GM12891 (cell line): ENCODE data around the gene TNFRSF25.

Source experiments
- DNase-seq: peaks from one replicate; pipeline ENCODE4 v3.0.0; 2011; ENCODE audit warnings: low spot score; ENCODE audit not compliant: insufficient read length
- FAIRE-seq: peaks from 2 replicates; lab custom pipeline; 2011; peaks lifted over from hg19 to GRCh38; lab: Jason Lieb, UNC
- PAX5 ChIP-seq: IDR thresholded peaks from 2 replicates; pipeline ENCODE4 v1.6.1; 2011; ENCODE audit warnings: low read length, moderate library complexity, mild to moderate bottlenecking; ENCODE audit not compliant: insufficient read depth, severe bottlenecking
- POLR2A ChIP-seq: IDR thresholded peaks from 2 replicates; pipeline ENCODE4 v1.6.1; 2011; ENCODE audit warnings: low read depth, low read length, control low read depth
- POLR2AphosphoS5 ChIP-seq: IDR thresholded peaks from 2 replicates; pipeline ENCODE4 v1.6.1; 2011; ENCODE audit warnings: low read depth, low read length, control low read depth
- POU2F2 ChIP-seq: IDR thresholded peaks from 2 replicates; pipeline ENCODE4 v1.6.1; 2011; ENCODE audit warnings: low read depth, mild to moderate bottlenecking, control low read depth, low read length, moderate library complexity
- SPI1 ChIP-seq: IDR thresholded peaks from 2 replicates; pipeline ENCODE4 v1.6.1; 2011; ENCODE audit warnings: low read depth, low read length, control low read depth
- TAF1 ChIP-seq: IDR thresholded peaks from 2 replicates; pipeline ENCODE4 v1.6.1; 2011; ENCODE audit warnings: low read depth, low read length, control low read depth

Gene TNFRSF25

DNA sequence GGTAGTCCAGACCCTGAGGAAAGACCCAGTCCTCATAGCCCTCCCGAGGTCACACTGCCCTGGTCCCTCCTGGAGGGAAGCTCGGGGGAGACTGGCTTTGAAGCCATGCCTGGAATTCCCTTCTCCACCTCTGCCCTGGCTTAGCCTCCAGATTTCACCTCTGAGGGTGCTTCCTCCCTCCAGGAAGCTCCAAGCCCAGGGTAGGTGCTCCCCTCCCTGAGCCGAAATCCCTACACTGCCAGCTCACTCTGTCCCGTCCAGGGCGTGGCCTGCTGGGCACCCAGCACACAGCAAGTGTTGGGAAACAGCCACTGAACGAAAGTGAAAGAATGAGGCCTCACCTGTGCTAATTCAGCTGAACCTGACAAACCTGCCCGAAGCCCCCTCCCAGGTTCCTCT lies 6.0 kb upstream of the TNFRSF25 start:
- FAIRE-seq (no peak), DNase-seq (no peak)
- TF ChIP-seq TAF1 (no peak), PAX5 (no peak), POU2F2 (no peak), POLR2A (no peak), SPI1 (no peak), POLR2AphosphoS5 (no peak)

DNA sequence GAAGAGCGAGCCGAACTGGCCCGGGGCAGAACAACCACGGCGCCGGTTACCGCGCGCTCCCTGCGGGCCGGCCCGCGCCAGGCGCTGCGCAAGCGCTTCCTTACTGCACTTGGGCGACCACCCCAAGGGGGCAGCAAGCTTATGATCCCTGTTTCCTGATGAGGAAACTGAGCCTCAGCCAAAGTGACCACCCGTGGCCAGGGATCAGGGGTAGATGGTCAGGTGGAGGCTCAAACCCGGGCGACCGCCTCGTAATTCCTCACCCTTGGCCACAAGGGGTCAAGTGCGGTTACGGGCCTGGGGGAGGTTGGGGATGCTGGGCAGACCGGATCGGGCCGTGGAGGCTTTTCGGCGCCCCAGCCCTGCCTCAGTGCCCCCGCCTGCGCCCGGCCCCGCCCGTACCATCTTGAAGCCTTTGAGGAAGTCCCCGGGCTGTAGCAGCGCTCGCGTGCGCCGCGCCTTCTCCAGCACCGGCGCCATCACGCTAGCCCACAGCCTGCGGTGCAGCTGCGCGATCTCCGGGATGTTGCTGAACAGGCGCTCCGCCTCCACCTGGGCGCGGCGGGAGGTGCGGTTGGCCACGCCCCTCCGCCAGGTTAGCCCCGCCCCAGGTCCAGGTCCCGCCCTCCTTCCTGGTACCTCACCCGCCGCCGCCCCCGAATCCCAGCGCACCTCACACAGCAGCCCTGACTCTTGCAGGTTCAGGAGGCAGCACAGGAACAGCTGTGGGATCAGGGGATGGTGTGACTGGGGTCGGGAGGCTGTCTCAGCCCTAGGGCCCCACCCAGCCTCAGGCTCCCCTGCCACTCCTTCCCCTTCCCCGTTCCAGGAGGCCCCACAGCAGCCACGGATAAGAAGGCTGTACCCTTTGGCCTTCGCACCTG lies 5.4 kb upstream of the TNFRSF25 start:
- no peak for FAIRE-seq
- no peak for DNase-seq

DNA sequence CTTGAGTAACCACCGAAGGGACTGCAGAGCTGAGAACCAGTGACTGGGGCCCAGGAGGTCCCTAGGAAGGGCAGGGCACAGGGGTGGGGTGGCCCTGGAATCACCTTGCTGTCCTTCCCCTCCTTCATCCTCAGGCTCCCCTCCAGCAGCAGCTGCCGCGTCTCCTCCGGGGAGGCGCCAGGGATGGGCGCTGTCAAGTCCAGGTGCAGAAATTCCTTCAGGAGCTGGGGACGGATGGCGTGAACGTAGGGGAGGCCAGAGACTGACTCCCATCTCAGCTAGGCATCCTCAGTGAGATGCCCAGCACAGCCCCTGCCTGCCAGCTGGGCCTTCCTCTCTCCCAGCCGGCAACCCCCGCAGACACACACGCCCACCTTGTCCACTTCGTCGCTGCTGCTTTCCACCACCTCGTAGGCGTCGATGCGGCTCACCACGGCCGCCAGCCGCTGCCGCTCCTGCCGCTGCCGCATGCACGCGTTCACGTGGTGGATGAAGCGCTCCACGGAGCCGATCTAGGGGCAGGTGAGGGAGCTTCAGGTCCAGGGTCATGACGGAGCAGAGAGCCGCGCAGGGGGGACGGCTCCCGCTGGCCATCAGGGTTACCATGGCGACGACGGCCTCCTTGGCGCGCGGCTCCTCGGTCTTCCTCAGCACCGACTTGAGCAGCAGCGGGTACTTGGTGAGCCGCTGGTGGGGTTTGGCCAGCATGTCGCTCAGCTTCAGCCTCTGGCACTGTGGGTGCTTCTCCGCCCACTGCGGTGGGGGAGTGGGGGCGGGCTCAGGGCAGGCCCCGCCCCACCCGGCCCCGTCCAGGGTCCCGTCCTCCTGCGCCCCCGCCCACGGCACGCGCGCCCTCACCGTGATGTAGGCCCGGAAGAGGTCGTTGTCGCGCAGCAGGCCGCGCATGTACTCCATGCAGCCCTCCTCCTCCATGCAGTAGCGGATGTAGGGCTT lies 4.4 kb upstream of the TNFRSF25 start:
- TF ChIP-seq POLR2A, result no peak
- TF ChIP-seq TAF1, result no peak
- no peak for TF ChIP-seq POU2F2
- TF ChIP-seq SPI1, result no peak
- TF ChIP-seq POLR2AphosphoS5, result no peak
- no peak for TF ChIP-seq PAX5
- FAIRE-seq, result no peak
- DNase-seq, result no peak

More for the DNA sequence above, 5.4 kb upstream of the TNFRSF25 start:
- TF ChIP-seq TAF1, result no peak
- no peak for TF ChIP-seq POLR2A
- no peak for TF ChIP-seq POLR2AphosphoS5
- no peak for TF ChIP-seq SPI1
- TF ChIP-seq PAX5, result no peak
- TF ChIP-seq POU2F2, result no peak

DNA sequence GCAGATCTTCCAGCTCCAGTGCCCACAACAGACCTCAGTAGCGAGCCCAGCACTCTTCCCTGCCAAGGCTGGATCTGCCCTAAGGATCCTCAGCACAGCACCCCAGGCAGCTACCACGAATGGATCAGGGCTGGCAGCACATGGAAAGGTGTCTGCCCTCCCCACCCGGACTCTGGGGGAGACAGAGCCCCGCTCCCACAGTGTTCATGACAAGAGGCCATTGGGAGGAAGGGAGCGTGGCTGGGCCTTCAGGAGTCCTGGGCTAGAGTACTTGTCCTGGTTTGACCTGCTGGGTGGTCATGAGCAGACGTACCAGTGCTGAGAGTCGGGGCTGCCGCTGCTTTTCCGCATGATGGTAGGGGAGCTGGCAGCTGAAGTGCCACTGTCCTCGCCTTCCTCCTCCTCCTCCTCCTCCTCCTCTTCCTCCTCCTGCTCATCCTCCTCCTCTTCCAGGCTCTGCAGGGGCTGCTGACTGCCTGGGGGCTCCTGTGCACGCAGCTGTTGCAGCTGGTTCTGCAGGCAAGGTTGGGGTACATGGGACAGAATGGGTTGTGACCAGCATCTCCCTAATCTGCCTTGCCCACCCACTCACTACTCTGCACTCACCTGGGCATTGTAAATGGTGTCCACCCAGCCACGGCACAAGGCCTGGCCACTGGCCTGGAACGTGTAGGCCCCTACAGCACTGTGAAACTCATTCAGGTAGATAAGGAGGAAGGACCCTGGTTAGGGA lies 2.9 kb upstream of the TNFRSF25 start:
- TF ChIP-seq SPI1 (no peak), POLR2A (no peak)
- no peak for FAIRE-seq
- DNase-seq, result no peak

GRCh38 chr1:6467744-6468688 lies 2.0 kb upstream of the TNFRSF25 start:
- FAIRE-seq, result no peak
- DNase-seq, result no peak
- TF ChIP-seq POLR2AphosphoS5, result no peak
- no peak for TF ChIP-seq POU2F2
- TF ChIP-seq TAF1, result no peak
- TF ChIP-seq SPI1, result no peak
- no peak for TF ChIP-seq PAX5
- no peak for TF ChIP-seq POLR2A

GRCh38 chr1:6467224-6467623 lies 1.3 kb upstream of the TNFRSF25 start:
- FAIRE-seq (no peak), DNase-seq (no peak)
- TF ChIP-seq POLR2AphosphoS5, result no peak

DNA sequence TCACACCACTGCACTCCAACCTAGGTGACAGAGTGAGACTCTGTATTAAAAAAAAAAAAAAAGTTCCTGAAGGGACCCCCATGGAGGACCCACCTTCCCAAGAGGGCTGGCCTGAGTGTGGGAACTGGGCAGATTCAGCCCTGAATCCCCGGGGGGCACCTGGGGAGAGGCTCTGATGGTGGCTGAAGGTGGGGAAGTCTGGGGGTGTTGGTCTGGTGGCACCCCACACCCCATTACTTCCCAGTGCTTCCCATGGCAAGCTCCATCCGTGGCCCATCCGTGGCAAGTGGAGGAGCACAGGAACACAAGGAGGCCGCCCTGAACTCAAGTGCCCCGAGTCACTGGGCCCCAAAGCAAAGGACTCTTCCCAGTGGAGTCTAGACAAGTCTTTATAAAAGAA lies 778 bp upstream of the TNFRSF25 start:
- no peak for TF ChIP-seq SPI1
- TF ChIP-seq POLR2A, result no peak
- no peak for TF ChIP-seq PAX5
- no peak for TF ChIP-seq POU2F2
- TF ChIP-seq TAF1, result no peak
- TF ChIP-seq POLR2AphosphoS5, result no peak
- FAIRE-seq (no peak), DNase-seq (no peak)

DNA sequence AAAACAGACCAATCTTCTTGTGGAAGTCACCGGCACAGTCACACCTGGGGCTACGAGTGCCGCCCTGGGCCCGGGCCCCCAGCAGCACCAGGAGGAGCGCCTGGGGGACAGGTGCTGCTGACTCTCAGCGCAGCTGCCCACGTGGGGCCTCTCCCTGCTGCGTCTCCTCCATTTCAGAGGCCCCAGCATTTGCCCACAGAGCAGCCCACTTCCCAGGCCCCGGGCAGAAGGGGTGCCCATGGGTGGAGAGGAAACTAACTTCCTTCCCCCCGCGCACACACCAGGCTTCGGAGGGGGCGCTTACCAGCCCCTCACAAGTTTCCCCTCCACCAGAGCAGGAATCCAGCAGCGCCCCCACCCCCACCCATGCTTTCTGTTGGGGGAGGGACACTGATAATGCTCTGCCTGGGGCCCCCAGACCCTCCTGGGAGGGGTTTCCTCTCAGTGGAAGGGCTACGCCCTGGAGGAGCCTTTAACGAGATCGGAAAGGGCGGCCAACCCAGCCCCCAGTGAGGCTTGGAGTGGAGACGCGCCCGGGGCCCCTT lies 440 bp downstream of the TNFRSF25 start:
- TF ChIP-seq TAF1 (no peak), POLR2AphosphoS5 (no peak), PAX5 (no peak), POLR2A (no peak), POU2F2 (no peak), SPI1 (no peak)
- DNase-seq (no peak), FAIRE-seq (no peak)
